A673 (cell line): Measurements from ENCODE around the gene IL1B. TPM values are rescaled to one million over a fixed set of nuclear protein-coding genes. Genes with fewer than 3 reads are reported as not detected.
A peak's percentile ranks its signal among the peaks of the same experiment; 100 is the strongest.

Experiments used
- BruUV-seq: library from RNA; stranded (reverse); fragments of 400-500 nt; replicated peaks from 2 replicates; lab custom pipeline; 2021; lab: Mats Ljungman, UMichigan
- CTCF ChIA-PET: fragments of 300-600 bp; sonication (Branson Sonifier 250); formaldehyde crosslinking; loops from one replicate; lab custom pipeline; 2022; ENCODE audit warnings: antibody characterized with exemption; lab: Charles Lee
- POLR2A ChIA-PET: fragments of 300-600 bp; sonication (Branson Sonifier 250); formaldehyde crosslinking; loops from one replicate; lab custom pipeline; 2022; ENCODE audit warnings: antibody characterized with exemption; ENCODE audit not compliant: low non-redundant PET; lab: Charles Lee
- DNase-seq: peaks from one replicate; pipeline ENCODE4 v3.0.0-alpha.2; 2015; ENCODE audit warnings: low spot score
- H3K27ac ChIP-seq: fragments of 200-600 bp; sonication (generic); 2 replicates; pipeline ENCODE4 v1.5.1; 2016; ENCODE audit warnings: mixed run types, low read depth, mild to moderate bottlenecking, mixed read lengths, antibody characterized with exemption, low read length; ENCODE audit not compliant: poor library complexity, severe bottlenecking
- H3K27me3 ChIP-seq: fragments of 200-600 bp; sonication (generic); replicated peaks from 2 replicates; pipeline ENCODE4 v1.6.1; 2017; ENCODE audit warnings: mixed run types, low read depth, mild to moderate bottlenecking, mixed read lengths, antibody characterized with exemption, low read length; ENCODE audit not compliant: insufficient read depth, poor library complexity
- H3K36me3 ChIP-seq: fragments of 200-600 bp; sonication (generic); 2 replicates; pipeline ENCODE4 v1.6.1; 2016; ENCODE audit warnings: mixed run types, mild to moderate bottlenecking, mixed read lengths, antibody characterized with exemption, low read length; ENCODE audit not compliant: insufficient read depth, poor library complexity, severe bottlenecking
- H3K4me1 ChIP-seq: fragments of 200-600 bp; sonication (generic); 2 replicates; pipeline ENCODE4 v1.6.1; 2017; ENCODE audit warnings: mixed run types, mild to moderate bottlenecking, mixed read lengths, antibody characterized with exemption, low read length; ENCODE audit not compliant: insufficient read depth, poor library complexity, severe bottlenecking
- H3K4me3 ChIP-seq: fragments of 200-600 bp; sonication (generic); 2 replicates; pipeline ENCODE4 v1.5.1; 2016; ENCODE audit warnings: low read depth, mixed run types, mild to moderate bottlenecking, mixed read lengths, low read length; ENCODE audit not compliant: poor library complexity, severe bottlenecking
- H3K9me3 ChIP-seq: fragments of 200-600 bp; sonication (generic); 2 replicates; pipeline ENCODE4 v1.6.1; 2016; ENCODE audit warnings: mixed run types, low read depth, mild to moderate bottlenecking, mixed read lengths, antibody characterized with exemption, low read length; ENCODE audit not compliant: poor library complexity, severe bottlenecking
- CTCF ChIP-seq: fragments of 300-800, 200-600 bp; sonication (generic); conservative IDR thresholded peaks from 2 replicates; pipeline ENCODE4 v1.5.1; 2017; ENCODE audit warnings: low read depth, mild to moderate bottlenecking, antibody characterized with exemption, low read length, moderate library complexity, mixed read lengths
- EZH2 ChIP-seq: fragments of 200-600 bp; sonication (generic); IDR thresholded peaks from 2 replicates; pipeline ENCODE4 v1.6.1; 2017; ENCODE audit warnings: borderline replicate concordance, low read depth, mild to moderate bottlenecking, mixed read lengths, antibody characterized with exemption, low read length; ENCODE audit not compliant: poor library complexity, severe bottlenecking
- intact Hi-C: fragments of 100-400 bp; cut with micrococcal nuclease; formaldehyde crosslinking; loops from one replicate; pipeline ENCODE4 v1.10.0; 2022; ENCODE audit not compliant: unreplicated experiment
- total RNA-seq: library from RNA; stranded (reverse); gene quantifications from 2 replicates; pipeline ENCODE4 v1.2.3, GENCODE V29; 2021

IL1B gene
- total RNA-seq, 1 experiment from 2014 or later = 2.1 TPM

GRCh38 chr2:112817082-112817689 lies 19.4 kb downstream of the IL1B start:
- Histone ChIP-seq H3K9me3 (no peaks in the 10 kb centered on the region), H3K27me3 (no peaks in the 10 kb centered on the region), H3K4me1 (peaks cover 24% of the 10 kb centered on the region), H3K4me3 (no peak overlapping the region), H3K27ac (no peak overlapping the region), H3K36me3 (no peaks in the 10 kb centered on the region)
- intact Hi-C loops = no loop called here
- CTCF ChIA-PET = no interaction called here
- no TSS peak for BruUV-seq
- no peak for TF ChIP-seq CTCF
- TF ChIP-seq EZH2 = no peak
- no peak for DNase-seq
- POLR2A ChIA-PET = no interaction called here

DNA sequence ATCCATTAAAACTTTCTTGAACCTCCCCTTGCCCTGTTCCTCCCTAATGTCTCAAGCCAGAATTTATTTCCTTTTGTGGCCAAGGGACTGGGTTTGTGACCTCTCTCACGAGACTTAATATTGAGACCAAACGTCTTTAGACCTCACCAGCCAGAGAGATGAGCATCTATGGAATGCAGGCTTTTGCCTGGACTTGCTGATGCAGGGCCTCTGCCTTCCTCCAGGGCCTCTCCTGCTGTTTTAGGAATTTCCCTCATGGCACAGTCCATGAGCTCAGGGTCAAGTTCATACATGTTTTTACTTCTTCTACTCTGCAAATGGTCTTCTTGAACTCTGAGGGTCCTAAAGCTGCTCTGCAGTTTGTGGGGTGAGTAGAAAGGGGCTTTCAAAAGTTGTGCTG lies 22.3 kb downstream of the IL1B start:
- Histone ChIP-seq H3K9me3 (no peaks in the 10 kb centered on the region), H3K36me3 (no peaks in the 10 kb centered on the region), H3K4me3 (no peak overlapping the region), H3K27me3 (no peaks in the 10 kb centered on the region), H3K27ac (peak overlapping the region; percentile 44), H3K4me1 (peaks cover 30% of the 10 kb centered on the region)
- ChIA-PET CTCF (no interaction called here), POLR2A (no interaction called here)
- no TSS peak for BruUV-seq
- intact Hi-C loops = no loop called here
- TF ChIP-seq CTCF (no peak), EZH2 (no peak)
- DNase-seq = peak; percentile 49

DNA sequence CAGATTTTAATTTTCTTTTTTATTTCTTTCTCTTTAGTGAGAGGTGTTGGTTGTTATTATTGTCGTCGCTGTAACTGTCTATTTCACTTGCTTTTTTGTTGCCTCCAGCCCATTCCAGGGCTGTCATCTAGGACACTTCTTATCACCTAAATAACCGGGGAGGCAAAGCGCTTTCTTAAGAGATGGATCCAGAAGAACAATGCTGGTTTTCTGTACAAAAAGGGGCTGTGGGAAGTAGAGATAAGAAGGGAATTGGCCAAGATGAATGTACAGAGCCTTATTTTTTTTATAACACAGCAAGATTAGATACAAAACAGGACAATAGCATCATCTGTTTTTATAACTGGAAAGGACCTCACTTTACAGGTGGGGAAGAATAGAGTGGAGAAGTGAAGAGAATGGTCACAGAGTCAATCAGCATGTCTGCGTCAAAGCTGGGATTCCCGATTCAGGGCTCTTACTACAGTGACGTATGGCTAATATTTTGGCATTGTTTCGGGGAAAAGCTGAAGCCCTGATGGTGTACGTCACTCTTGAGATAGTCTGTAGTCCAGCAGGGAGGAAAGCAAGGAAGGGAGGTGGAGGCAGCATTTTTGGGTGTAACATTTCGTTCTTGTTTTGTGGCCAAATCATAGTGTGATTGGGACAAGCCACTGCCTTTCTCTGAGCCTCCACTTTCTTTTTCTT lies 23.2 kb downstream of the IL1B start:
- intact Hi-C loops = no loop called here
- BruUV-seq = no TSS peak
- H3K36me3 ChIP-seq = no peaks in the 10 kb centered on the region
- ChIA-PET POLR2A (no interaction called here), CTCF (no interaction called here)
- H3K9me3 ChIP-seq = no peaks in the 10 kb centered on the region
- H3K27ac ChIP-seq = peak overlapping the region; percentile 62
- H3K4me3 ChIP-seq = no peak overlapping the region
- no peaks in the 10 kb centered on the region for H3K27me3 ChIP-seq
- DNase-seq = no peak
- TF ChIP-seq CTCF (no peak), EZH2 (no peak)
- peaks cover 30% of the 10 kb centered on the region for H3K4me1 ChIP-seq
